Activated CD4-positive, CD25-positive, alpha-beta regulatory T cell treated with anti-CD3 and anti-CD28 coated beads, Interleukin-2, amount 50 U/mL, for 72 hours (primary cell): ENCODE results near the gene ZDHHC13.

Experiments used
- DNase-seq: peaks from one replicate; pipeline ENCODE4 v3.0.0; 2021

The ZDHHC13 gene

GRCh38 chr11:19208959-19209546, 92.1 kb downstream of the ZDHHC13 start:
- DNase-seq, result no peak

GRCh38 chr11:19209617-19210370, 92.8 kb downstream of the ZDHHC13 start:
- DNase-seq, result no peak

- no peak for DNase-seq
These were observed 99.1 kb downstream of the ZDHHC13 start for GRCh38 chr11:19216021-19216420.

- DNase-seq, result no peak
These were observed 99.9 kb downstream of the ZDHHC13 start for GRCh38 chr11:19216709-19217374.

- no peak for DNase-seq
These were observed 101.2 kb downstream of the ZDHHC13 start for GRCh38 chr11:19218216-19218615.

GRCh38 chr11:19218786-19219460, 102.0 kb downstream of the ZDHHC13 start:
- DNase-seq, result no peak

GRCh38 chr11:19220903-19221724, 104.1 kb downstream of the ZDHHC13 start:
- no peak for DNase-seq

- DNase-seq, result no peak
These were observed 108.2 kb downstream of the ZDHHC13 start for GRCh38 chr11:19225123-19225522.

GRCh38 chr11:19225581-19225980, 108.6 kb downstream of the ZDHHC13 start:
- no peak for DNase-seq
